ENCODE measurements around the gene SSTR4. TPM values are rescaled to one million over a fixed set of nuclear protein-coding genes. Genes with fewer than 3 reads are reported as not detected.
A peak's percentile ranks its signal among the peaks of the same experiment; 100 is the strongest.

SSTR4 gene
- polyA plus RNA-seq, 2 of the 4 experiments (the other 2 are of a cell fraction): 0.08 TPM; not detected in 1

DNA sequence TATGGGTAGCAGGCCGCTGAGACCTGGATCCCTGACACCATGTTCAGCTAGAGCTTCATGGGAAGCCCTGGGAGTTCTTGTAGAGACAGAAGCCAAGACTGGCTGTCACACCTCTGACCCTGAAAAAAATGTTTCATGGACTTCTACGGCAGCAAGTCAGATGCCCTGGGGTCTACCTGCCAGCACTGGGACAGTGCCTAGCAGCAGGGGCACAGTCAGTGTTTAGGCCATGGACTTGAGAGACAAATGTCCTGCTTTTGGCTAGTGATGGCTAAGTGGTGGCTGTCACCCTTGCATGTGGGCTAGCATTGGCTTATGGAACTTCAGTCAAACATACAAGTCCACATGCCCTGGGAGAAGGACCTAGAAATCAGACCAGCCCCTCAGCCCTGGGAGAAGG, 41.3 kb upstream of the SSTR4 start:
- H3K4me1 ChIP-seq: peaks cover under 1% of the 10 kb centered on the region; the same call in 1 of the 3 replicates
- DNase-seq (ENCODE audit: low read depth in 1 of 2, low spot score in 1 of 2) (no peak), ATAC-seq (no peak), FAIRE-seq (no peak)
- no peak overlapping the region for H3K4me2 ChIP-seq
- POLR2A ChIA-PET: no interaction called here
- CTCF ChIA-PET: interaction anchor here (1.3 kb wide), 1 partner anchor 73 kb away, joined by 3 read pairs; no protein-coding TSS in a partner anchor
- no peak for TF ChIP-seq ESRRA (IDR thresholded peaks at IDR 0.05; ENCODE audit: borderline replicate concordance, low read length)
- TF ChIP-seq HES2 (IDR thresholded peaks at IDR 0.05): no peak
- TF ChIP-seq HMGXB4 (CRISPR knock-in tag; IDR thresholded peaks at IDR 0.05; ENCODE audit: borderline replicate concordance): no peak
- TF ChIP-seq ZNF302 (CRISPR knock-in tag; IDR thresholded peaks at IDR 0.05): no peak
- no peak for TF ChIP-seq SREBF2 (IDR thresholded peaks at IDR 0.05)
- TF ChIP-seq MYC (IDR thresholded peaks at IDR 0.05; ENCODE audit: borderline replicate concordance, low read length): no peak
- TF ChIP-seq, protein P1, sequence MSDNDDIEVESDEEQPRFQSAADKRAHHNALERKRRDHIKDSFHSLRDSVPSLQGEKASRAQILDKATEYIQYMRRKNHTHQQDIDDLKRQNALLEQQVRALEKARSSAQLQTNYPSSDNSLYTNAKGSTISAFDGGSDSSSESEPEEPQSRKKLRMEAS (IDR thresholded peaks at IDR 0.05): no peak
- no peak for TF ChIP-seq ELK1 (IDR thresholded peaks at IDR 0.05; ENCODE audit: low read depth, low read length)
- no peak for TF ChIP-seq HDAC2 (IDR thresholded peaks at IDR 0.05)
- TF ChIP-seq RNF2 (IDR thresholded peaks at IDR 0.05; ENCODE audit: borderline replicate concordance, low read depth): no peak
- no peak for TF ChIP-seq CBX8 (IDR thresholded peaks at IDR 0.05)
- no peak for TF ChIP-seq EP300 (IDR thresholded peaks at IDR 0.05)
- no peak for TF ChIP-seq MAFK (IDR thresholded peaks at IDR 0.05; ENCODE audit: partially characterized antibody)
- no peak for TF ChIP-seq MAZ (IDR thresholded peaks at IDR 0.05; ENCODE audit: borderline replicate concordance, low read depth, low read length)
- H3K4me3 ChIP-seq: no peak overlapping the region
- peaks cover 7% of the 10 kb centered on the region; the same call in 1 of the 3 replicates for H3K9me3 ChIP-seq
- WGBS (ENCODE audit: missing lambda C conversion rate): 86% methylated on average over 2 of the region's 2 CpGs
- H3K27ac ChIP-seq: peak overlapping the region in 1 of 2 experiments; percentile 12; a peak in 1 of 6 replicates

- peaks cover 21% of the 10 kb centered on the region for H3K4me1 ChIP-seq
- CTCF ChIA-PET: no interaction called here
- POLR2A ChIA-PET: no interaction called here
- no peak for FAIRE-seq
- WGBS (ENCODE audit: missing lambda C conversion rate): 45% methylated on average over 1 of the region's 1 CpG
- peaks cover 7% of the 10 kb centered on the region; the same call in 1 of the 3 replicates for H3K9me3 ChIP-seq
- ATAC-seq: no peak
- no peak for DNase-seq (ENCODE audit: low read depth in 1 of 2, low spot score in 1 of 2)
- TF ChIP-seq ZC3H11A (IDR thresholded peaks at IDR 0.05) (no peak), PHF8 (IDR thresholded peaks at IDR 0.05; ENCODE audit: borderline replicate concordance, low read depth) (no peak), NFE2L2 (conservative IDR thresholded peaks at IDR 0.05; ENCODE audit: low read length) (no peak), HEYL (CRISPR knock-in tag; IDR thresholded peaks at IDR 0.05) (no peak), RAD21 (conservative IDR thresholded peaks at IDR 0.05 in 1 of 2, IDR thresholded peaks at IDR 0.05 in 1 of 2) (no peak), KDM1A (IDR thresholded peaks at IDR 0.05; ENCODE audit: low read depth) (no peak), NR3C1 (IDR thresholded peaks at IDR 0.05) (no peak), POLR2A (IDR thresholded peaks at IDR 0.05; ENCODE audit: low read length) (no peak), RFX5 (IDR thresholded peaks at IDR 0.05) (no peak)
- TF ChIP-seq, protein P2, sequence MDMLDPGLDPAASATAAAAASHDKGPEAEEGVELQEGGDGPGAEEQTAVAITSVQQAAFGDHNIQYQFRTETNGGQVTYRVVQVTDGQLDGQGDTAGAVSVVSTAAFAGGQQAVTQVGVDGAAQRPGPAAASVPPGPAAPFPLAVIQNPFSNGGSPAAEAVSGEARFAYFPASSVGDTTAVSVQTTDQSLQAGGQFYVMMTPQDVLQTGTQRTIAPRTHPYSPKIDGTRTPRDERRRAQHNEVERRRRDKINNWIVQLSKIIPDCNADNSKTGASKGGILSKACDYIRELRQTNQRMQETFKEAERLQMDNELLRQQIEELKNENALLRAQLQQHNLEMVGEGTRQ (IDR thresholded peaks at IDR 0.05): no peak
- no peak overlapping the region for H3K4me2 ChIP-seq
- peak overlapping the region; percentile 5 to 53; a peak in 3 of 6 replicates for H3K27ac ChIP-seq
- no peak overlapping the region for H3K4me3 ChIP-seq
These were observed 39.2 kb upstream of the SSTR4 start for GRCh38 chr20:22995923-22996322.
